ENCODE data around the gene UBQLN3. TPM values are rescaled to one million over a fixed set of nuclear protein-coding genes. Genes with fewer than 3 reads are reported as not detected.

UBQLN3 gene
- total and polyA plus RNA-seq, 2 donors, result 0.58 TPM; not detected in 1

DNA sequence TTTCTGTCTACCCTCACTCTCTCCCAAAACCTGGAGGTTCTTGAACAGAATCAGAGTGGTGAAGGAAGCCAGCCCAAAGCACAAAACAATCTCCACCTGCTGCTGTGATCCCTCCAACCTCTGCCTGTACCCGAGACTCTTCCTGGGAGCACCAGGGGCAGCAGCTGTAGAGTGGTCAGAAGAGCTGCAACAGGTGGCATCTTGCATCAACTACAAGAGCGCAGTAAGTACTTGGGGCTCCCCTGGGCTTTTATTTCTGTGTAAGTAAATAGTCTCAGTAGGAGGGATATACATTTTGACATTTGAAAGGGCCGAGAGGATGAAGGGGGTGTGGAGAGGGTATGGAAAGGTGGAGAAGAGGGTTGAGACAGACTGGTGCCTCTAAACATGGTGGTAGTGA lies 15.0 kb upstream of the UBQLN3 start:
- 66% methylated on average over 3 of the region's 3 CpGs for WGBS
- Histone ChIP-seq H3K4me1 (ENCODE audit: insufficient read depth) (no peaks in the 10 kb centered on the region), H3K27ac (ENCODE audit: low read depth) (no peak overlapping the region), H3K4me3 (ENCODE audit: low read depth, low read length) (no peak overlapping the region), H3K36me3 (ENCODE audit: insufficient read depth) (no peaks in the 10 kb centered on the region)
- no peak for DNase-seq (ENCODE audit: extremely low spot score)

DNA sequence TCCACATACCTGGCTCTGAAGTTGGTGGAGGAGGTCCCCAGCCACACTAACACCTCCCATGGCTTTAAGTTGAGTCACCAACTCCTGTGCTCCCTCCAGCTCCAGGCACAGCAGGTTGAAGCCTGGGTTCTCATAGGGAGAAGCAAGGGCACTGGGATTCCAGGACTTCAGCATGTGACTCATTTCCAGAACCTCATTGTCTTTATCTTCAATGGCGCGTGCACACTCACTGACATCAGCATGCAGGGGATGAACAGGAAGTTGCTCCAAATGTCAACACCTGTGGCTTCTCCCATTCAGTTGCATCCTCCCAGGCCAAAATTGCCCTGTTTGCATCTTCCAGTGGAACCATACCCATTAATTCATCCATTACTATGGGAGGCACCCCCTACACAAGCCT lies 12.6 kb upstream of the UBQLN3 start:
- Histone ChIP-seq H3K27ac (ENCODE audit: low read depth) (no peak overlapping the region), H3K36me3 (ENCODE audit: insufficient read depth) (no peaks in the 10 kb centered on the region), H3K4me1 (ENCODE audit: insufficient read depth) (no peaks in the 10 kb centered on the region), H3K4me3 (ENCODE audit: low read depth, low read length) (no peak overlapping the region)
- 93% methylated on average over 2 of the region's 2 CpGs for WGBS
- DNase-seq (ENCODE audit: extremely low spot score), result no peak

DNA sequence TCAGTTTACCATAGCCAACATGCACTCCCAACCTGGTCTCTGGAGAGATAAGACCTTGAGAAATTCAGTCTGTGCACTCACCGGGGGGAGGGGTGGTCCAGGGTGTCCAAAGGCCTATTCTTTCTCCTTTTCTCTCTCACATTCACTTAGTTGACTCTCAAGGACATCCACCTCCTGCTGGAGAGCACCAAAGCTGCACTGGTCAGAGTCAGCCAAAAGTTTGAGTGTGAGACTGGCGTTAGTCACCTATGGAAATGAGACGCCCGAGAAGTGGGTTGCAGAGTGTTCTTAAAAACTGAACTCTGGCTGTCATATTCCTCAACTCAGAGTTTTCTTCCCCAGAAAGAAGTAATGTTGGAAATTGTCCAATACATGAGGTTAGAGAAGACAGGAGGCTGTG lies 11.8 kb upstream of the UBQLN3 start:
- 94% methylated on average over 4 of the region's 4 CpGs for WGBS
- Histone ChIP-seq H3K36me3 (ENCODE audit: insufficient read depth) (no peaks in the 10 kb centered on the region), H3K27ac (ENCODE audit: low read depth) (no peak overlapping the region)

DNA sequence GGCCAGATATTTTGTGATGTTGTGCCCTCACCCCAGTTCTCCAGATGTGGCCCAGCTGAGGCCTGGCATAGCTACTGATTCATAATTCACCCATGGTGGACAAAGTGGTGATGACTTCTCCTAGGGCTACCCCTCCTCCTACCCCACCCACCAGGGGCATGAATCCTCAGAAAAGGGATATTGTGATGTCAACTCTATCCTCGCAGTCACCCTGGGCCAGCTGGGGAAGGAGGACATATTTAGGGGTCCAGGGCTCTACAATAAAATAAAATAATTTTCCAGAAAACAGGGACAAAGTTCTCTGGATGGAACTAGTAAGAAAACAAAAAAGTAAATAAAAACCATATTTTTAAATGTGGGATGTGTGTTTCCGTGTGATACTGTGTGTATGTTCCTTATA lies 6.8 kb upstream of the UBQLN3 start, which contains the start of gene UBQLNL:
TSS of gene UBQLNL (minus strand) at position 101 of the 400 bp plus-strand sequence. CDS start 258 bp downstream, outside the sequence.
- DNase-seq (ENCODE audit: extremely low spot score), result no peak
- Histone ChIP-seq H3K36me3 (ENCODE audit: insufficient read depth) (no peaks in the 10 kb centered on the region), H3K4me3 (ENCODE audit: low read depth, low read length) (no peak within 1 kb of the TSS), H3K4me1 (ENCODE audit: insufficient read depth) (no peaks in the 10 kb centered on the region), H3K27ac (ENCODE audit: low read depth) (no peak within 1 kb of the TSS)
- 93% methylated on average over 2 of the region's 2 CpGs for WGBS

More for the DNA sequence above, 11.8 kb upstream of the UBQLN3 start:
- DNase-seq (ENCODE audit: extremely low spot score), result no peak
- Histone ChIP-seq H3K4me3 (ENCODE audit: low read depth, low read length) (no peak overlapping the region), H3K4me1 (ENCODE audit: insufficient read depth) (no peaks in the 10 kb centered on the region)

DNA sequence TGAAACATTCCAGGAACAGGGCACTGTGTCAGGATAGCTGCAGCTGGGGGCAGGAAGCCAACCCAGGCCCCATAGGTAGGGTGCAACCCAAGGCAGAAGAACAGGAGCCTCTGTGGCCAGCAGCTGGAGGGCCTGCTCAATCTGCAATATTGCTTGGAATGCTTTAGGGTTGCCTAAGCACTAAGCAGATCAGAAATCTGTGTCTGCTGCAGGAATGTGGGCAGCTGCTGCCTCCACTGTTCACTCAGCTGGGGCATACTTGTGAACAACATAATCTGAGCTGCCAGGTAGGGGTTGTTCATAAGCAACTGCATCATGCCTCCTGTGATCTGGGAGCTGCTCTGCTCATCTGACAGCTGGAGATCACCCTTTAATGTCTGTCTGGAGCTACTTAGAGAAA lies 5.1 kb upstream of the UBQLN3 start:
- no peak for DNase-seq (ENCODE audit: extremely low spot score)
- H3K36me3 ChIP-seq (ENCODE audit: insufficient read depth), result no peaks in the 10 kb centered on the region
- no peak overlapping the region for H3K27ac ChIP-seq (ENCODE audit: low read depth)
- H3K4me1 ChIP-seq (ENCODE audit: insufficient read depth), result no peaks in the 10 kb centered on the region
- no peak overlapping the region for H3K4me3 ChIP-seq (ENCODE audit: low read depth, low read length)

DNA sequence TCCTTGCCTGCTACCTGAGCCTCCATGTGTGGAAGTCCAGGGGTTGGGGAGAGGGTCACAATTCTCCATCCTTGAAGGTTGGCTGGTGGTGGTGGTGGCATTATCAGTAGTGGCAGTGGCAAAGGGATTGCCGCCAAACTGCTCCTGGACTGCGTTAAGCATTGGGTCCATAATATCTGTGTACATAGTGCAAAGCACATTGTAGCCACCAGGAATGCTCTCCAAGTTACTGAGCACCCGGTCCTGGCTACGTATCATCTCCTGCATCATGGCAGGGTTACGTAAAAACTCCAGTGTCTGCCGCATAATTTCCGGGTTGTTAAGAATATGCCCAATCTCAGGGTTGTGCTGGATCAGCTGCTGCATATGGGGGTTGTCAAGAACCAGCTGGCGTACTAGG lies 1.2 kb downstream of the UBQLN3 start:
- 95% methylated on average over 8 of the region's 8 CpGs for whole genome bisulfite sequencing
- DNase-seq (ENCODE audit: extremely low spot score), result no peak
- Histone ChIP-seq H3K4me3 (ENCODE audit: low read depth, low read length) (no peak overlapping the region), H3K4me1 (ENCODE audit: insufficient read depth) (peaks cover 1% of the 10 kb centered on the region), H3K27ac (ENCODE audit: low read depth) (no peak overlapping the region), H3K36me3 (ENCODE audit: insufficient read depth) (no peaks in the 10 kb centered on the region)

DNA sequence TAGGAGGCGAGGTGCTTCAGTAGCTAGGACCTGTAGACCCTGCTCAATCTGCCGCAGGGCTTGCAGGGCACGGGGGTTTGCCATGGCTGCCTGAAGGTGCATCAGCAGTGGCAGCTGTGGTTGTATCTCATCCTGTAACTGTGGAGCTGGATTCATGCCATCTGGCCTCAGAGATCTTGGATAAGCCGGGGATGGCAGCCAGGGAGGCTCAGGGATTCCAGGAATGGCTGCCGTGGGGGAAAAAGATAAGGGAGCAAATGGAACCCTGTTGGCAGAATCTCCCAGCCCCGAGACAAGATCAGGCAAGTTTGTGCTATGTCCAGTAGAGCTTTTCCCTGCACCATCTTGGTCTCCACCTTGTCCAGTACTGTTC lies 1.8 kb downstream of the UBQLN3 start:
- no peak overlapping the region for H3K27ac ChIP-seq (ENCODE audit: low read depth)
- DNase-seq (ENCODE audit: extremely low spot score), result no peak
- WGBS, result 52% methylated on average over 6 of the region's 6 CpGs
- H3K4me1 ChIP-seq (ENCODE audit: insufficient read depth), result peaks cover 1% of the 10 kb centered on the region
- no peak overlapping the region for H3K4me3 ChIP-seq (ENCODE audit: low read depth, low read length)
- H3K36me3 ChIP-seq (ENCODE audit: insufficient read depth), result no peaks in the 10 kb centered on the region

DNA sequence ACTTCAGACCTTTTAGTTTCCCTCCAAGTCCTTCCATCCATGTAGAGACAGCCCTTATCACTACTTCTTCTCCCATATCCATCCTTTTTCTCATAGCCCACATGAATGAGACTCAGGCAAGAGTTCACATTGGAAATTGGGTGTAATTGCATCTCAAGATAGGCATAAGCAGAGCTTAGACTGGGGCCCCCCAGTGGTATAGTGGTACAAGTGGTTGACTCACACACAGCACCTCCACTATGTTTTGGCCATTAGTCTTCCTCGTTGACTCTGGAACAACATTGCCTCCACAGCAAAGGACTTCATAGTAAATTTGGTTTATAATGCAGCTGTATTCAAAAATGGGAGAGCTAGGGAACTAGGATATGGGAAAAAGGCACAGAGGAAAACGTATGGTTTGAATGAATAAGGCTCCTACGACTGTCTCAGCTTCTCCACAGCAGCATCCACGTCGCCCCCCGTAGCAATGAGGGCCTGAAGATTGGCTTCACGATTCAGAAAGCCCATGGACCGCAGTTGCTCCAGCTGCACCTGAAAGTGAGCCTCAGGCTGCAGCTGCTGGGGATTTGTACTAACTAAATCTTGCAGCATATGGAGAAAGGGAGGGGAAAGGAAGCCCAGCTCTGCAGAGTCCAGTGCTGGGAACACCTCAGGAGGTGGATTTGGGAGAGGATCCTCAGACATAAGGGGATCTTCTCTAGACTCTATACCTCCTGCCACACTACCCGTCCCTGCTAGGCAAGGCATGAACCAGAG lies 2.4 kb downstream of the UBQLN3 start:
- Histone ChIP-seq H3K4me3 (ENCODE audit: low read depth, low read length) (no peak overlapping the region), H3K36me3 (ENCODE audit: insufficient read depth) (no peaks in the 10 kb centered on the region), H3K4me1 (ENCODE audit: insufficient read depth) (peaks cover 1% of the 10 kb centered on the region), H3K27ac (ENCODE audit: low read depth) (no peak overlapping the region)
- WGBS, result 86% methylated on average over 9 of the region's 9 CpGs
- DNase-seq (ENCODE audit: extremely low spot score), result no peak

DNA sequence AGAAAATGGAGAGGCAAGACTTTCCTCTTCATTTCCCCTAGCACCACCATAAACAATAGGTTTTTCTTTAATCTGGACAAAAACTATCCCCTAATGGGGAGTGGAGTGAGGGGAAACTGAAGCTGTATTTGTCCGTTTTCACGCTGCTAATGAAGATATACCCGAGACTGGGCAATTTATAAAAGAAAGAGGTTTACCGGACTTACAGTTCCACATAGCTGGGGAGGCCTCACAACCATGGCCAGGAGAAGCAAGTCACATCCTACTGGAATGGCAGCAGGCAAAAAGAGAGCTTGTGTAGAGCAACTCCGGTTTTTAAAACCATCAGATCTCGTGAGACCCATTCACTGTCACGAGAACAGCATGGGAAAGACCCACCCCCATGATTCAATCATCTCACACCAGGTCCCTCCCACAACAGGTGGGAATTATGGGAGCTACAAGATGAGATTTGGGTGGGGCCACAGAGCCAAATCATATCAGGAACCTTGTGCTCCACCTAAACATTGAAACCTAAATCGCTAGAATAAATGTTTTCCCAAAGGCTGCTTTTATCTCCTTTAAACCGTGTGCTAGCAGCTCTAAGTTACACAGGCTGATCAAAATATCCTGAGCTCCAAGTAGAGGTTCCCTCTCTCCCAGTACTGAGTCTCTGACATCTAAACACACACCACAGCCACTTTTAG lies 4.3 kb downstream of the UBQLN3 start:
- no peaks in the 10 kb centered on the region for H3K36me3 ChIP-seq (ENCODE audit: insufficient read depth)
- H3K4me1 ChIP-seq (ENCODE audit: insufficient read depth), result peaks cover 1% of the 10 kb centered on the region
- H3K4me3 ChIP-seq (ENCODE audit: low read depth, low read length), result no peak overlapping the region
- DNase-seq (ENCODE audit: extremely low spot score), result no peak
- H3K27ac ChIP-seq (ENCODE audit: low read depth), result no peak overlapping the region
- WGBS, result 86% methylated on average over 9 of the region's 9 CpGs

DNA sequence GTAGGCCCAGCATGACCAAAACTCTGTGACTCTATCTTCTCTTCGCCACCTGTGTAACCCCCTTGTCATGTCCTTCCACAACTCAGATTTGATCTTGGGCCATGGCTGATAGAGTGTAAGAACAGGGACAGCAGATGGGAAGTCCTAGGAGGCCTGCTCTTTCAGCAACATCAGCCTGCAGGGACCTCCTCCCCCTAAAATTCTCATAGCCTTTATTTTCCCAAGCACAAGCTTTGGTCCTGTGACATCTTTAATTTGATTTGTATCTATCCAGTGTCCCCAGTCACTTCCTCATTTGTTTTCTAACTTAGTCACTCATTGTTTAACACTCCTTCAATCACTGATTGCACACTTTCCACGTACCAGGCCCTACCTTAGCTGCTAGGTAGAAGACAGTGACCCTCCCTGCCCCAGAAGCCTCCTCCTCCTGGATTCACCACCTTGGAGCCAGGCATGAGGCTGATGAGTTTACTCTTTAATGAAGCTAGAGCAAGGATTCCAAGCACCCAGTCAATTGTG lies 5.3 kb downstream of the UBQLN3 start:
- peaks cover 1% of the 10 kb centered on the region for H3K4me1 ChIP-seq (ENCODE audit: insufficient read depth)
- no peak overlapping the region for H3K27ac ChIP-seq (ENCODE audit: low read depth)
- H3K36me3 ChIP-seq (ENCODE audit: insufficient read depth), result no peaks in the 10 kb centered on the region
- 77% methylated on average over 2 of the region's 2 CpGs for WGBS
- H3K4me3 ChIP-seq (ENCODE audit: low read depth, low read length), result no peak overlapping the region
- no peak for DNase-seq (ENCODE audit: extremely low spot score)

DNA sequence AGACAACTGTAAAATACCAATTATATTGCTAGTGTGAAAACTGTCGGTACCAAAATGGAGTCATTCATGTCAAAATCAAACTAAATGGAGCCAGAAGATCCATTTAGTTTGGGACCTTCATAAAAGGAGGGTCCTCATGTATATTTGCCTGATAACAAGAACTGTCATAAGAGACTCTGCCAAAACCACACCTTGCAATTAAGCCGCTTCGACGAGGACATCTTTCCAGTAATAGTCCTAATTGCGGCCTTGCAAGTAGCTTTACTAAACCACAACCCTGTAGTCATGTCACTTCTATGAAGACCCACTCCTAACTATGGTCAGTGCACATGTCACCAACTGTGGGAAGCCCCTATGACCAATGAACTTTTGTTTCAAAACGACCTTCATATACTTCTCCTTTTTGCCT lies 9.4 kb downstream of the UBQLN3 start:
- no peaks in the 10 kb centered on the region for H3K36me3 ChIP-seq (ENCODE audit: insufficient read depth)
- no peak for DNase-seq (ENCODE audit: extremely low spot score)
- peaks cover 1% of the 10 kb centered on the region for H3K4me1 ChIP-seq (ENCODE audit: insufficient read depth)

DNA sequence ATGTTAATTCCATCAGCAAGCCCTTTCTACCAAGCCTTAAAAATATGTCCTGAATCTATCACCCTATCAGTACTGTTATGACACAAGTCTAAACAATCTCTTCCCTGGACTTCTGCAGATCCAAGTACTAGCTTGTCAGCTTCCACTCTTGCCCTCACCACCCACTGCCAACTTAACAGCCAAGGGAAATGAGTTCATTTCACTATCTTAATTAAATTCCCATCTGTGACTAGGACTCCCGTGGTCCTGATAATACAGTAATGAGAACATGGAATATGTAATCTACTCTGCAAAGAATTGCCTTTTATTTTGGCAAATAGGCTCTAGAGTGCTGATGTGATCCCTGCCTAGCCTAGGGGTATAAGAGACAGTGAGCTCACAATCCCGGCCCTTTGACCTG lies 10.1 kb downstream of the UBQLN3 start:
- no peak for DNase-seq (ENCODE audit: extremely low spot score)
- 60% methylated on average over 2 of the region's 2 CpGs for WGBS
- no peak overlapping the region for H3K4me3 ChIP-seq (ENCODE audit: low read depth, low read length)
- no peaks in the 10 kb centered on the region for H3K36me3 ChIP-seq (ENCODE audit: insufficient read depth)
- H3K4me1 ChIP-seq (ENCODE audit: insufficient read depth), result peaks cover 1% of the 10 kb centered on the region
- H3K27ac ChIP-seq (ENCODE audit: low read depth), result no peak overlapping the region

More for the DNA sequence above, 9.4 kb downstream of the UBQLN3 start:
- Histone ChIP-seq H3K4me3 (ENCODE audit: low read depth, low read length) (no peak overlapping the region), H3K27ac (ENCODE audit: low read depth) (no peak overlapping the region)
- WGBS, result 86% methylated on average over 6 of the region's 6 CpGs

DNA sequence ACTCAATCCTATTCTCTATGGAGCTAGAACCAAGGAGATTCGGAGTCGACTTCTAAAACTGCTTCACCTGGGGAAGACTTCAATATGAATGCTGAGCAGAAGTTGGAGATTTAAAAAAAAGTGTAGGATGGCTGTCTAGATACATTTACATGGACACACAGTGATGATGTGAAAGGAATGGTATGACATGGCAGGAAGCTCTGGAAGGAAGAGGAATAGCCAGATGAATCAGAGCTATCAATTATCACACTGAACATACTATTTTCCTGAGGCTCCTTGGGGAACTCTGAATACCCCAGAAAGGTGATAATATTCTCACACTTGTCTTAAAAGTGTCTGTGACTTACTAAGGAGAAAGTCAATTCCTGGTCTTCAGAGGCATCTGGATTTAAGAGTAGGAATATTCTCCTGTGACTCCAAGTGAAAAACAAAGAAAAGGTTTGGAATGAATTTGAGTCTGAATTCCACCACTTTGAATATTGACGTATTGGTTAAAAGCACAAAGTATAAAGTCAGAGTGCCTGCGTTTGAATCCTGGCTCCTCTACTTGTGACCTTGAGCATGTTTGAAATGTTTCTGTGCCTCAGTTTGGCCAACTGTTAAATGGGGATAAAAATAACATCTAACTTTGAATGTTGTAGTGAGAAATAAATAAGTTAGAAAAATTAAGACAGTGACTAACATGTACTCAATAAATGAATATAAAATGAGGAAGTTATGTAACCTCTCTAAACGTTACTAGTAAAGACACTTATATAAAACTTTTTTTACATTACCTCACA lies 20.0 kb downstream of the UBQLN3 start:
- H3K36me3 ChIP-seq (ENCODE audit: insufficient read depth), result no peaks in the 10 kb centered on the region
- no peak for DNase-seq (ENCODE audit: extremely low spot score)
- H3K4me1 ChIP-seq (ENCODE audit: insufficient read depth), result no peaks in the 10 kb centered on the region
- no peak overlapping the region for H3K27ac ChIP-seq (ENCODE audit: low read depth)
- no peak overlapping the region for H3K4me3 ChIP-seq (ENCODE audit: low read depth, low read length)
- 54% methylated on average over 5 of the region's 5 CpGs for WGBS

Data from urinary bladder (tissue), 4 donors.